ENCODE measurements around the gene BPI.
"Not testable (repeated sequence)": the region's sequence is repeated elsewhere in the genome, so short reads cannot be mapped to it uniquely, and the experiment has no call there.

The BPI gene

GRCh38 chr20:38338849-38339520 lies 35.0 kb downstream of the BPI start:
- no peak for DNase-seq

GRCh38 chr20:38339521-38339896 lies 35.6 kb downstream of the BPI start:
- not testable (repeated sequence) for DNase-seq

- DNase-seq = no peak
These were observed 36.0 kb downstream of the BPI start for GRCh38 chr20:38339997-38340396.

- DNase-seq = no peak
These were observed 36.7 kb downstream of the BPI start for GRCh38 chr20:38340693-38341092.

GRCh38 chr20:38342216-38342615 lies 38.3 kb downstream of the BPI start:
- no peak for DNase-seq

DNA sequence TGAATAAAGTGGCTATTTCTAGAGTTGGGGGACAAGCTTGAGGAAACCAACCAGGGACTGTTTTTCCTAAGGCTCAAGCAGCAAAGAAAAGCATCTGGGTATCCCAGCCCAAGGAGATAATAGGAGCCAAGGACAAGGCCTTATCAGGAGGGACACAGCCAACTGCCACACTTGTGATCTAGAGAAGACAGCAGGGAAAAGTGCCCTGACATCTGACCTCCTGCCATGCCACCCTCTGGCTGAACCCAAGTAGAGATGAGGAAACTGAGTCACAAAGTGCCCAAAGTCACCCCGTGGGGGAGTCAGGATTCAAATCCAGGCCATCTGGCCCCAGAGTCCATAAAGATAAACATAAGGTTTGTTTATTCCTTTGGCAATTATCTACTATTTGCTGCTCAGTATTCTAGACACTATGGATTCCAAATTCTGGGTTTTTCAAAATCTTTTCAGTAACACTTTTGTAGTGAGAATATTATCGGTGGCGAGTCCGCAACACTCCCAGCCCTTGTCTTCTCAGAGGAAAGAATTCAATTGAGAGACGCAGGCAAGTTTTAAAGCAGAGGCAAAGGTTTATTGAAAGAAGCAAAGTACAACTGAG lies 38.9 kb downstream of the BPI start:
- DNase-seq = no peak

- DNase-seq = no peak
These were observed 39.6 kb downstream of the BPI start for GRCh38 chr20:38343311-38344106.

DNA sequence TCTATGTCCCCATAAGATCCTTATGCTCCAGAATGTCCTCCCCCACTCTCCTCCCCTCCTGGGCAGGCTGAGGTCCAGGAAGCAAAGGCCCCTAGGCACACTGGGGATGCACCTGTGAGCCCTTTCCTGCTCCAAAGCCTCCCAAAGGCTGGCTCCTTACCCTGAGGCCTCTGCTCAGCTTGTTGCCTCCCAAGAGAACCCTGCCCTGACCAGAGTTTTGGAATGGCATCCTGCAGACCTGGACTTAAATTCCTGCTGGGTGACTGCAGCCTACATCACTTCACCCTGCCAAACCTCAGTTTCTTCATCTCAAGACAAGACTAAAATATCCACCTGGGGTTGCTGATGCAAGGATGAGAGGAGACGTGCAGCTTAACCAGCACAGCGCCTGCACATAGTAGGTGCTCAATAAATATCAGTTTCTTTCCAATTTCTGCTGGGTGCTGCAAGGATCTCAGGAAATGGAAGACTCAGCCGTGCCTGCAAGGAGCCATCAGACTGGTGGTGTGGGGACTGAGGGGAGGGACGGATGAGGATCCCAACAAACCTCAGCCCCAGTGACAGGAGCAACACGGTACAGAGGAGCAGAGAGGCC lies 40.2 kb downstream of the BPI start:
- DNase-seq = no peak

GRCh38 chr20:38345643-38346042 lies 41.7 kb downstream of the BPI start:
- DNase-seq = no peak

DNA sequence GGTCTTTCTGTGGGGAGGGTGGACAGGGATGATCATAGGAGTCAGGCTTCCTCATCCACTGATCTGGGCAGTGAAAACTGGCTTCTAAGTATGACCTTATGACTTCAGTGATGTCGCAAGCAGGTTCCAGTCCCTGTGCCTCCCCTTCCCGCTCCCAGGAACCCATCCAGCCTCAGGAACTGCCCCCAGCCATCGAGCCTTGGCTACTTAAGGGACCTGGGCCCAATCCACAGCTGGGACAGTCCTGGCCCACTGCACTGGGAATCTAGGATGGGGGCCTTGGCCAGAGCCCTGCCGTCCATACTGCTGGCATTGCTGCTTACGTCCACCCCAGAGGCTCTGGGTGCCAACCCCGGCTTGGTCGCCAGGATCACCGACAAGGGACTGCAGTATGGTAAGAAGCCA lies 42.3 kb downstream of the BPI start, which contains the start of gene LBP:
TSS of gene LBP (plus strand) at position 236 of the 405 bp plus-strand sequence. CDS start at position 271, 35 bp downstream.
- no peak for DNase-seq

DNA sequence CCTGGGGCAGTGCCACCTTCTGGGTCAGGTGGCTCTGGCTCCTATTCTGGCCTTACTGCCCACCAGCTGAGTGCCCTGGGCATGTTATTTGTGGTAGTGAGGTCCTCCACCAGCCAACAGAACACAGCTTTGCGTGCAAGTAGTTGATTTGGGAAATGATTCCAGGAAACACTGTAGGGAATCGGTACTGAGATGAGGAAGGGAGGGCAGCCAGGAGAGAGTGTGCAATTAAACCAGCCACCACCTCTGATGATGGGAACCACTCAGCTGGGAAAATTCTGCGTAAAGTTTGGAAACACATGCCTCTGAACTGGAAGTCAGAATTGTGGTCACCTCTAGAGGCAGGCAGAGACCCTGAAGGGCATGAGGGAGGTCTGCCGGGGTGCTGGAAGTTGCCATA lies 42.8 kb downstream of the BPI start:
- DNase-seq = no peak

GRCh38 chr20:38349856-38350255 lies 45.9 kb downstream of the BPI start:
- no peak for DNase-seq

- DNase-seq = peak; percentile 19
These were observed 47.2 kb downstream of the BPI start for GRCh38 chr20:38350879-38351775.

DNA sequence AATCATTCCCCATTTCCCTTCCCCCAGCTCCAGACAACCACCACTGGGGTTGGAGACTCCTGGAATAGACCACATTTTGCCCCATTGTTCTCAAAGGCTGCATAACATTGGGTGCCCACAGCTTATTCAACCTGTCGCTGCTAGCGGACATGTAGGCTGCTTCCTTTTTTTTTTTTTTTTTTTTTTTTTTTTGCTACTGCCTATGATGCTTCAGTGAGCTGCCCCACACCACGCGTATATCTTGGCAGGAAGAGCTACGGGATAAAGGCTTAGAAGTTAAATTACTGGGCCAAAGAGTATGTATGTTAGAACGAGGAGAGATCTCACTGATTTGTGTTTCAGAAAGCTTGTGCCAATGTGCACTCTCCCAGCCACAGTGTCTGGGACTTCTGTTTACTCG lies 49.4 kb downstream of the BPI start:
- no peak for DNase-seq

GRCh38 chr20:38354227-38354626 lies 50.3 kb downstream of the BPI start:
- no peak for DNase-seq

- DNase-seq = peak; percentile 63
These were observed 51.4 kb downstream of the BPI start for GRCh38 chr20:38355161-38356012.

GRCh38 chr20:38357653-38358207 lies 53.8 kb downstream of the BPI start:
- DNase-seq = no peak

GRCh38 chr20:38358556-38358955 lies 54.6 kb downstream of the BPI start:
- DNase-seq = no peak

GRCh38 chr20:38363004-38363747 lies 59.2 kb downstream of the BPI start:
- DNase-seq = no peak

DNA sequence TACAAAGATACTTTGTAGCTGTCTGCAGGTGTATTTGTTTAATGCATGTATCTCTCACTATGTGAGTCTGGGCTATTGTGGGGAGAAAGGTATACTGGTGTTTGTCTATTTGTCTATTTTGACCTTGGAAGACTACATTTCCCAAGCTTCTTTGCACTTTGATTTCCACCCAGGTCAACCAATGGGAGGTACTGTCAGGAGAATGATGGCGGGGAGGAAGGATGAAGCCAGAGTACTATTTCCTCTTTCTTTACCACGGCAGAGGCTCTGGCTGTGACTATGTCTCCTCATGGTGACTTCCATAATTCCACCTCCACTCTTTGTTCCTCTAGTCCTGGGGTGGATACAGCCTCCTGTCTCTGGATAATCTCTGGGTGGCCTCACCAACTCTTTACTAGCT lies 65.4 kb downstream of the BPI start:
- no peak for DNase-seq

All from midbrain (tissue), 1 donor.